ENCODE data around the gene SLC2A4RG. TPM values are rescaled to one million over a fixed set of nuclear protein-coding genes. Genes with fewer than 3 reads are reported as not detected.

SLC2A4RG gene
- total and polyA plus RNA-seq, 2 of the 13 experiments (the other 11 are each of a cell fraction or from before 2014, with no cell fraction given) = 91.4 to 95.9 TPM

- TF ChIP-seq POLR2A (IDR thresholded peaks at IDR 0.05; ENCODE audit: insufficient read depth in 1 of 2, low read depth in 2 of 2, low read length in 2 of 2) (peak in 1 of 2 experiments; percentile 11; a peak in 1 of 4 replicates), SKIL (CRISPR knock-in tag; IDR thresholded peaks at IDR 0.05; ENCODE audit: borderline replicate concordance) (no peak), AGO2 (optimal IDR thresholded peaks at IDR 0.05; ENCODE audit: low read depth, low read length) (peak; percentile 80)
Observed at GRCh38 chr20:63690898-63691710, 48.5 kb upstream of the SLC2A4RG start (continued).

GRCh38 chr20:63691711-63692435 is 47.7 kb upstream of the SLC2A4RG start:
- intact Hi-C loops (cut with micrococcal nuclease; ENCODE audit: unreplicated experiment) = no loop called here
- H3K4me3 ChIP-seq (replicated peaks in 1 of 3; ENCODE audit: insufficient read depth in 1 of 3, low read depth in 2 of 3, low read length in 3 of 3) = no peak overlapping the region
- no peaks in the 10 kb centered on the region; the same call in 1 of the 2 replicates for H4K20me1 ChIP-seq (ENCODE audit: insufficient read depth, low read length)
- BruUV-seq (replicated peaks) = no TSS peak
- no peak overlapping the region for H2AFZ ChIP-seq (ENCODE audit: low read length)
- POLR2A ChIA-PET = interaction anchor here (1.0 kb wide), 1 partner anchor 34 kb away, joined by 3 read pairs; the partner anchor contains the start of gene RTEL1
- H3K27ac ChIP-seq (ENCODE audit: extremely low read length, insufficient read depth, low read length) = no peak overlapping the region
- H3K9ac ChIP-seq (ENCODE audit: insufficient read depth, low read depth, low read length) = no peak overlapping the region
- ATAC-seq (no peak), FAIRE-seq (no peak), DNase-seq (ENCODE audit: low spot score) (no peak)
- peaks cover 3 to 4% of the 10 kb centered on the region in 2 experiments; a peak in 3 of 5 replicates for H3K36me3 ChIP-seq (replicated peaks in 1 of 2; ENCODE audit: control insufficient read depth in 1 of 2, insufficient read depth in 2 of 2, low read length in 2 of 2)
- no peaks in the 10 kb centered on the region for H3K27me3 ChIP-seq (ENCODE audit: control insufficient read depth in 1 of 2, insufficient read depth in 2 of 2, low read length in 2 of 2)
- 93% methylated on average over 21 of the region's 21 CpGs for WGBS (ENCODE audit: low lambda C conversion rate)
- in situ Hi-C loops (cut with HindIII; ENCODE audit: extremely low pct_ligation_motif_present, low pct_unique_long_range_greater_than_20kb) = no loop called here
- H3K79me2 ChIP-seq (ENCODE audit: insufficient read depth, low read length) = no peaks in the 10 kb centered on the region
- H3K9me3 ChIP-seq (ENCODE audit: low read length) = no peaks in the 10 kb centered on the region
- TF ChIP-seq RFX5 (IDR thresholded peaks at IDR 0.05; ENCODE audit: low read depth, low read length) (0 out of 2 replicates have a peak, but pooled peaks have one; percentile 12), MYC (CRISPR knock-in tag; IDR thresholded peaks at IDR 0.05; ENCODE audit: borderline replicate concordance) (0 out of 2 replicates have a peak, but pooled peaks have one; percentile 21), ARID5B (CRISPR knock-in tag; IDR thresholded peaks at IDR 0.05) (no peak), ZFP91 (CRISPR knock-in tag; IDR thresholded peaks at IDR 0.05; ENCODE audit: borderline replicate concordance) (0 out of 2 replicates have a peak, but pooled peaks have one; percentile 9), AGO2 (optimal IDR thresholded peaks at IDR 0.05; ENCODE audit: low read depth, low read length) (peak; percentile 37)
- H3K4me2 ChIP-seq (ENCODE audit: low read depth, low read length) = no peak overlapping the region
- CTCF ChIA-PET (ENCODE audit: low intra/inter-chr PET ratio, low total read pairs) = no interaction called here
- H3K4me1 ChIP-seq (ENCODE audit: insufficient read depth, low read length) = peaks cover 10% of the 10 kb centered on the region

Data from HepG2 (cell line).